ENCODE results near the gene NFKBIA.

Gene NFKBIA

GRCh38 chr14:35388656-35389314 lies 15.8 kb downstream of the NFKBIA start:
- no peaks in the 10 kb centered on the region for H3K36me3 ChIP-seq
- H3K27me3 ChIP-seq = no peaks in the 10 kb centered on the region
- intact Hi-C loops (cut with DNase I; ENCODE audit: low total_unique reads) = no loop called here
- TF ChIP-seq CTCF (IDR thresholded peaks at IDR 0.05) = no peak
- H3K9me3 ChIP-seq = no peaks in the 10 kb centered on the region
- H3K27ac ChIP-seq = no peak overlapping the region
- H3K4me3 ChIP-seq = no peak overlapping the region
- DNase-seq = no peak
- peaks cover 0 to 41% (median 25%) of the 10 kb centered on the region in 4 donors for H3K4me1 ChIP-seq

DNA sequence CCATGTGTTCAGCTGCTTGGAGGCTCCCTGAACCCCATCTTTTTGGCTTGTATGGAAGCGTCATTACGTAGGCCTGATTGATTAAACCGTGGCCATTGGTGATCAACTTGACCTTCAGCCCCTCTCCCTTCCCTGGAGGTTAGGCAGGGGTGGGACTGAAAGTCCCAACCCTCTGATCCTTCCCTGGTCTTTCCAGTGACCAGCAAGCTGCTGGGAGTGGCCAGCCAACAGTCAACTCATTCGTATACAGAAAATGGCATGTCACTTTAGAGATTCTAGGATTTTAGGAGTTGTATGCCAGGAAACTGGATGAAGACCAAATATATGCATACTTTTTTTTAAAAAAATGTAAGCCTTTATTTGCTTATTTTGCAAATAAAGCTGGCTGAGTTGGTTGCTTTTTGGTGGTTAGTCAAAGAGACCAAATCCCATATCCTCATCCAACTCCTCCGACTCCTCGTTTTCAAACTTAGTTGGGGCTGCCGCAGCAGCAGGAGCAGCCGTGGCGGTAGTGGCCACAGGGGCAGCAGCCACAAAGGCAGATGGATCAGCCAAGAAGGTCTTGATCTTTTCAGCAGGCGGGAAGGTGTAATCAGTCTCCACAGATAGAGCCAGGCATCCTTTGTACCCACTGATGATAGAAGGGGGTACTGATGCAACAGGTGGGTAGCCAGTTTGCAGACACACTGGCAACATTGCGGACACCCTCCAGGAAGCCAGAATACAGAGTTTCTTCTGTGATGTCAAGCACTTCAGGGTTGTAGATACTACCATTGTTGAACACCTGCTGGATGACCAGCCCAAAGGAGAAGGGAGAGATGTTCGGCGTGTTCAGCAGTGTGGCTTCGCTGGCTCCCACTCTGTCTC lies 16.6 kb downstream of the NFKBIA start:
- Histone ChIP-seq H3K27ac (peak overlapping the region in 1 of 2 donors; percentile 82), H3K9me3 (no peaks in the 10 kb centered on the region), H3K4me3 (no peak overlapping the region), H3K27me3 (no peaks in the 10 kb centered on the region), H3K36me3 (no peaks in the 10 kb centered on the region), H3K4me1 (peaks cover 0 to 48% (median 27%) of the 10 kb centered on the region in 4 donors)
- DNase-seq = no peak
- no peak for TF ChIP-seq CTCF (IDR thresholded peaks at IDR 0.05)
- intact Hi-C loops (cut with DNase I; ENCODE audit: low total_unique reads) = no loop called here

DNA sequence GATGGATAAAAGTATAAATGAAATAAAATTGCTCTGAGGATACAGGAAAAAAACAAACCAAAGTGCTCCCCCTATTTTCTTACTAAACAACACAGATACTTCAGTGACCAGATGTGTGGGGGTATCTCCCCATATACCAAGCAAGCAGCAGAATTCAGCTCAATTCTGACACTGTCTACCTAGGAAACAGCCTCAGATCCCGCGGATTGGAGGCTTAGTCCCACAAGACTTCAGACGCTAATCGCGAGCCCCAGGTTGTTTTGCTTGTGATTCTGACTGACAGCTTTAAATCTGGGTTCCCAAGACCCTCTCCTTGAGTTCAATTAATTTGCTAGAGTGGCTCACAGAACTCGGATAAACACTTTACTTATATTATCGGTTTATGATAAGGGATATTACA lies 17.3 kb downstream of the NFKBIA start:
- no peak overlapping the region for H3K4me3 ChIP-seq
- H3K27ac ChIP-seq = peak overlapping the region in 1 of 2 donors; percentile 82
- intact Hi-C loops (cut with DNase I; ENCODE audit: low total_unique reads) = no loop called here
- H3K9me3 ChIP-seq = no peaks in the 10 kb centered on the region
- H3K4me1 ChIP-seq = peaks cover 0 to 48% (median 27%) of the 10 kb centered on the region in 4 donors
- no peak for TF ChIP-seq CTCF (IDR thresholded peaks at IDR 0.05)
- no peak for DNase-seq
- no peaks in the 10 kb centered on the region for H3K36me3 ChIP-seq
- no peaks in the 10 kb centered on the region for H3K27me3 ChIP-seq

GRCh38 chr14:35386673-35387125 lies 17.9 kb downstream of the NFKBIA start:
- no peaks in the 10 kb centered on the region for H3K27me3 ChIP-seq
- no peak overlapping the region for H3K4me3 ChIP-seq
- peak overlapping the region; percentile 82 to 83 for H3K27ac ChIP-seq
- no peaks in the 10 kb centered on the region for H3K36me3 ChIP-seq
- no peak for TF ChIP-seq CTCF (IDR thresholded peaks at IDR 0.05)
- intact Hi-C loops (cut with DNase I; ENCODE audit: low total_unique reads) = no loop called here
- H3K4me1 ChIP-seq = peaks cover 0 to 48% (median 27%) of the 10 kb centered on the region in 4 donors
- H3K9me3 ChIP-seq = no peaks in the 10 kb centered on the region
- no peak for DNase-seq

DNA sequence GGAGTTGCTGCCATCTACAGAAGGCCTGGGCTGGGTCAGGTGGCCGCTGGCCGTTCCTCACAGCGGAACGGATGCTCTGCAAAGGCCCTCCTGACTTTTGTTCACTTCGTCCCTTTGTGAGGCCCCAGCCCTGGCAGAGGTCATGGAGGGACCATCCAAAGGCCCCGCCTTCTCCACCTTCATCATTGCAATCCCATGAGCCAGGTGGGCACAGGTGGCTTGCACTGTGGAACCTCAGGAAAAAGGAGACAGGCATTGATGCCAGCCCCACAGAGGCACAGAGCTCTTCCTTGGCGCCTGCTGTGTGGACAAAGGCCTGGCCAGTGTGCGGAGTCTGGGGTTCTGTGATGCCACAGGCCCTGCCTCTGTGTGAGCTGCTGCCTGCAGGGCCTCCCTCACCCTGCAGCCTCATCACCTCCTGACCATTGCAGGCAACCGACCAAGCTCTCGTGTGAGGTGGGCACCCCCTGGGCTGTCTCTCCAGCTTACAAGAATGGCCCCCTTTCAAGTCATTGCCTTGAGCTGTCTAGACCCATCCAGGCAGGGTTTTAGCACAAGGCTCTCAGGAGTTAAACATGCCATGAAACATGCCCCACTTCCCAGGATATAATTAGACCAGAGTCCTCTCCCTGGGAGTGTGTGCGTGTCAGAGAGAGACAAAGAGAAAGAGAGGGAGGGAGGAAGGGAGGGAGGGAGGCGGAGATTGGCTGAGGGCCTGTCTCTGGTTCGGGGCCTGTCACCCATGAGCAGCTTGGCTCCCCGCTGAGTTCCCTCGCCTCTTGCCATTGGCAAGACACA lies 19.3 kb downstream of the NFKBIA start:
- no peak for TF ChIP-seq CTCF (IDR thresholded peaks at IDR 0.05)
- H3K27me3 ChIP-seq = no peaks in the 10 kb centered on the region
- H3K27ac ChIP-seq = peak overlapping the region; percentile 82 to 83
- H3K36me3 ChIP-seq = no peaks in the 10 kb centered on the region
- H3K4me1 ChIP-seq = peaks cover 0 to 40% (median 27%) of the 10 kb centered on the region in 4 donors
- intact Hi-C loops (cut with DNase I; ENCODE audit: low total_unique reads) = loop anchor here (2.0 kb wide), 1 partner anchor 44 kb away; no protein-coding TSS in a partner anchor
- H3K9me3 ChIP-seq = no peaks in the 10 kb centered on the region
- peak; percentile 86 to 97 for DNase-seq
- no peak overlapping the region for H3K4me3 ChIP-seq

Data from tibial artery (tissue), 4 donors.